NCI-H345 treated with DMSO at 0.1 percent for 48 hours (cell line): ENCODE results near the gene GRK3.

Experiments
- DNase-seq: peaks from one replicate; lab custom pipeline; 2025; ENCODE audit not compliant: unreplicated experiment; lab: John Stamatoyannopoulos, UW

The GRK3 gene

DNA sequence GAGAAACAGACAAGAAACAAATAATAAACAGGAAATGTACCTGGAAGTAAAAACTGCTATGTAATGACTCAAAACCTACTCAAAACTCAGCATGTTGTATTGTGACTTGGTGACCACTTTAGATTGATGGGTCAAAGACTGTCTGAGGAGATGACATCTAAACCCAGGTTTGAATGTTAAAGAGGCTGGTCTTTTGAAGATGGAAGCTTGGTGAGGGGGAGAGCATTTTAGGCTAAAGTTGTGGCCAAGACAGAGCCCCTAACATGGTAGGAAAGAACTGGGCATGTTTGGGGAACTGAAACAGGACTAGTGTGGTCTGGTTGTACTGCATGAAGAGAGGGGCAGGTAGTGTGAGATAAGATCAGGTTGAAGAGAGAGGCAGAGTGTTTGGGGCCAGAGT lies 92.2 kb downstream of the GRK3 start:
- no peak for DNase-seq

DNA sequence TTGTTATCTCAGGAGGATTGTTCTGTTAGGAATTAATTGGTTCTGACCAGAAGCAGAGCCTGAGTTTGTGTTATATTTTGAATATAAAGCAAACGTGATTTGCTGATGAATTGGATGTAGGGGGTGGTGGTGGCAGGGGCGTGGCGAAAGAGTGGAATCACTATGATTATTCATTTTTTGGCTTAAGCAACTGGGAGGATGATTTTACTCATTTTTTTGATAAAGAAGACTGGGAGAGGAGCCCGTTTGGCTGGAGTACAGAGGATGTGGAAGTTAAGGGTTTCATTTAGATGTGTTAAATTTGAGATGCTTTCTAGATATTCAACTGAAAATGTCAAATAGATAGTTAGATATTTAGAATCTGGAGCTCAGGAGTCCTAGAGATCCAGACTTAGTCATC lies 94.2 kb downstream of the GRK3 start:
- DNase-seq: no peak

DNA sequence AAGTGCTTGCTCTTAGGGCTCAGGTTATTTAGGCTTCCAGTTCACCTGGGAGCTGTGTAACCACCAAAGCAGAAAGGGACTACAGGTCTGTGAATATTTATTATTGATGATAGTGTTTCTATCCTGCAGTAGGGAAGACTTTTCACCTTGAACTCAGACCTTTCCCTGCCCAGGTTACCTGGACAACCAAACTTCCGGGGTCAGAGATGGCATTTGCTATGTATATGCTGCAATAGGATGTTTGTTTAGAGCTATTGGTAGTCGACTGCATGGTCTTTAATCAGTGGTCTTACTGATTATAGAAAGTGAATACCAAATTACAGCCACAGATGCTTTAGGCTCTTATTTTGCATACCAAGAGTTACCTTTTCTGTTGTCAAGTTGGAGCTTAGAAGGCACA lies 94.9 kb downstream of the GRK3 start:
- no peak for DNase-seq

DNA sequence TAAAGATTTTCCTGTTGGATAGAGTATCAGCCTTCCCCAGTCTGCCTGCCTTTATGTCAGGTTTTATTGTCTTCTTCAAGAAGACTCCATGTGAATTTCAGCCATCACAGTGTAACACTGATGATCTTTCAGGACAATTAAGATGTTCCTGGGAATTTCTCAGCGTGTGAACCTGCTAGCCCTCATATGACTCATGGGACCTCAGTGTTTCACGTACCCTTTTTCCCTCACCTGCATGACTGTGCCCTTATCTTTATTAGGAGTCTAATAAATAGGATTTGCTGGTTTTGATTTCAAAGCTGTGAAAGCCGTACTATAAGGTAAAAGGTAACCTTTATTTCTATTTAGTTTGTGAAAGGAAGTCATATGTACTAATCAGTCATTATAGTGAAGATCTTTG lies 95.9 kb downstream of the GRK3 start:
- no peak for DNase-seq

DNA sequence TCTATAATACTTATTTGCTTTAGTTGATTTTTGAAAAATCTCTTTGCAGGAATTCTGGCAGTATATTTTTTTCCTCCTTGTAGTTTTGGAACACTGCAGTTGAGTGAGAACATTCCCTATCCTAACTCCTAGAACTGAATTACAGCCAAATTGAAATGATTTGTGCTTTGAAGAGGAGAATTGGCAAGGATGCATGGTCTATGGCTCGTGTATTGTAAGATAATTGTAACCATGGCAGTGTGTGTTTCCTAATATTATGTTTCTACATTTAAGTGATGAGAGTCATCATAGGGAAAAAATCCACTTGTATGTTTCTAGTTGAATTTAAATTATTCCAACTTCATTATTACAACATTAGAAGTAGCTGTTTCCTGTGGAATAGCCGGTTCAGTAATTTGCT lies 96.6 kb downstream of the GRK3 start:
- DNase-seq: no peak

DNA sequence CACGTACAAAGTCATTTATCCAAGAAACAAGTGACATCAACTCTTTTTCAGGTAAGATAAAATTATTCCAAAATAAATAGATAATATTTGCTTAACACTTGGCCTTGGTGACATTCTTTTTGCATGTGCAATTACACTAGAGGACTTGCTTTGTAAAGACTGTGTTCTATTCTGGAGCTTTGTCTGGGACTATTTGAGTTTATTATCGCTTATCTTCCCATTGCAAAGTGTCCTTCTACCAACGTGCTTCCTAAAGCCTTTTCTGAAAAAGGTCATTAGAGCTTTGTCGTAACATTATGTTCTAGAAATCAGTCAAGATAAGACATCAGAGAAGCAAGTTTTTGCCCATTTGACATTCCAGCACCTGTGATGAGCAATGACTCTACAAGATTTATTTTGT lies 99.2 kb downstream of the GRK3 start:
- no peak for DNase-seq

DNA sequence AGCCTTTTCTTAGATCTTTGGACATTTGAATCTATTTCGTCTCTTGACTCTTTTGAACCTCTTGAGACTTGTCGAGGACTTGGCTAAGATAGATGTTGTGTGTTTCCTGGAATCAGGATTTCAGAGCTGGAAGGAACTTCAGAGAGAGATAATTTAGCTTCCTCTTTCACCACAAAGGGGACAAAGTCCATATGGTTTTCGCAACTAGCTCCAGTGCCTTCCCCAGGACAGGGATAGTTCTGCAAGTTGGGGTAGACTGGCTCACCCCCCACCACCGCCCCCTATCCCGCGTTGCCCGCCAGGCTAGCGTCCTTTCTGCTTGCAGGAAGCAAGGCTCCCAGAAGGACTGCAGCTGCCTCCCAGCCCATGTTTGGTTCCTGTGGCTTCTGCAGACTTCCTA lies 101.8 kb downstream of the GRK3 start:
- no peak for DNase-seq

DNA sequence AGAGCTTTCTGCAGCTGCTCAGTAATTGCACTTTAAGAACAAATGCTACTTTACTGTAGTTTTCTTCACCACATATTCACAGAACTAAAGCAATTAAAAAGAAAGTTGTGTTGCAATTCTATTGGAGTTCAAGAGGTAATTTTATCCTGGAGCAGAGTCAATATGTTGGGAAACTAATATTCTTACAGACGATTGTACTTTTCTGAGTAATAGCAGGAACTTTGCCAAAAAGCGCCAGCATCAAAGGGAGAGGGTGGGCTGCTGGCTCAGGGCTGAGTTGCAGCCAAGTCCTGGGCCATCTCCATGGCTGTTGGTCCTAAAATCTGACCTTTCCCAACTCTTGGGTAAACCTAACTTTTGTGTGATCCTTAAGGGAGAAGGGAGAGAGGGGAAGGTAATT lies 104.0 kb downstream of the GRK3 start:
- no peak for DNase-seq

DNA sequence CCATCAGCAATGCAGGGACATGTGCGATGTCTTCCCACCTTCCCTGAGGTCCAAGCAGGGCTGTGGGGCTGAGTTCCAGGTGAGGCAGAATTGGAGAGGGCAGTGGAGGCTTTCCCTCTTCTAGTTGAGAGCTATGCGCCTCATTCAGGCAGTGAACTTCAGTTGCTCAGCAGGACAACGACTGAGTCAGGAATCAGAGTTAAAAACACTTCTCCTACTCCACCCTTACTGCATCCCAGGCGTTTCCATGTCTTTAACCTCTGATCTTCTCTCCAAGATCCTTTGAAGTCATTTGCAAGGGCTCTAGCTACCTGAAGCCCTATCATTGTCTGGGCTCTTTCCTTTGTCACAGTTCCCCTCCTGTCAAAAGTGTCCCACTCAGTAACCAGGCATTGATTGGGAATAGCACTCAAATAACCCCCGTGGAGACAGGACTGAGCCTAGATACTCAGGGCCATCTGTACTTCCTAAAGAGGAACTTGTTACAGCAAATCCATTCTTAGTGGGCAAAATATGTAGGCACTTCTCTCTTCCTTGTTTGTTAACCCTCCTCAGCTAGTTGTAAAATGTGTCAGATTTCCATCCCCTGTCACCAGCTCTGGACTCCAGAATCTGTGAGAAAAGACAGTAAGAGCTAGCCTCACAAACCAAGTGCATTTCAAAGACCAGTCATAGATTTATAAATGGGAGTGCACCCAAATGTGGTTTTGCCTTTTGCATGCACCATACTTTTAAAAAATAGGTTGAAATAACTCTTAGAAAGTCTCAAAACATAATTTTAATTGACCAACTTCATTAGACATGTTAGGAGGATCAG lies 105.0 kb downstream of the GRK3 start:
- no peak for DNase-seq

DNA sequence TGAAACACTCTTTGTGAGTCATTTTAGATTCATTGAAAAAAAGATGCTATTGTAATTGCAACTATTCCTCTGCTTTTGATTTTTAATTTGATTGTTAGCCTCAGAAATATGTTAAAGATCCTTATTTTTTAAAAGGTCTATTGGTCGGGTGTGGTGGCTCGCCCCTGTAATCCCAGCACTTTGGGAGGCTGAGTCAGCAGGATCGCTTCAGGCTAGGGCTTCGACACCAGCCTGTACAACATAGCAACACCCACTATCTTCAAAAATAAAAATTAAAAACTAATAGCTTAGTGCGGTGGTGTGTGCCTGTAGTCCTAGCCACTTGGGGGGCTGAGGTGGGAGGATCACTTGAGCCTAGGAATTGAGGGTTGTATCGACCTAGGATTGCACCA lies 105.6 kb downstream of the GRK3 start:
- DNase-seq: no peak

DNA sequence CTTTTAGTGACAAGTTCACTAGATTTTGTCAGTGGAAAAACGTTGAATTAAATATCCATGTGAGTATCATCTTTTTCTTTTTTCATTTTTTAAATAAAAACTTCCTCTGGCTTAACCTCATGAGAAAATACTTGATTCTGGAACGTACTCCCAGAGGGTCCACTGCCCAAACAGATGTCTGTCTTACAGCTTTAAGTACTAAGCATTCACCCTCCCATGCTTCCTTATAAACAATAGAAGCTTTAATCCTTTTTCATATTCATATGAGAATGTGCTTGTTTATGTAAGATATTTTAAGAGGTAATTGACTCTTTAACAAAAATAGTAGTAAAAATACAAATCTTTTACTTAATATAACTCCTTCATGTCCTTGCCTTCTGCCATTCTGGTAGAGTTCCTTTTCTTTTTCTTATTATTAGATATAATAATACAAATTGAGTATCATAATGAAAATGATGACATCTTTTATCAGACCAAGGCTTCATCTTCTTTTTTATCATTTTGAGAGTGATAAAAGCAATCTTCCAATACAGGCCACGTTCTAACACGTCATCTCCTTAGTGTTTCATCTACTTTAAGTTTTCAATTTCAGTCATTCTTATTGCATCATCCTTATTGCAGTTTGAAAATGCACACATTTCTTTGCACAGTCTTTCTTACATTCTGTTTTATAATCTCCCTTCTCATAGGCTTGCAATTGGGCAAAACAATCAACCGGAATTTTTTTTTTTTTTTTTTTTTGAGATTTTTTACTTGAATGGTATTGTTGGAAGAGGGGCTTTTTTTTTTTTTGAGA lies 108.0 kb downstream of the GRK3 start:
- DNase-seq: no peak

DNA sequence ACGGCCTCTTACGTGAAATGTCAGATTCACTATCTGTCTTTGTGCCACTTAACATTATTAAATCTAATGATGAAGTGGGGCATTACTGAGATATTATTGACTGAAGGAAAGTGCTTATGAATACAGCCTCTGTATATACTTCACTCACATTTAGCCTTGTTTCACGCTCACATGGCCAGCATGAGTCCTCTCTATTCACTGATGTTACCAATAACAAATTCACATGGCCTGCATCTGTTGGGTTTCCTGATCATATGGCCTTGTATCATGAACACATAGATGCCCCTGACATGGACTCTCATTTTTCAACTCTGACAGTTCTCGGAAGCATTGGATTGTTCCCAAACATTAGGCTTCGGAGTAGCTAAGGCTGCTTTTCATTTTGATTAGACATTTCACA lies 109.2 kb downstream of the GRK3 start:
- no peak for DNase-seq

DNA sequence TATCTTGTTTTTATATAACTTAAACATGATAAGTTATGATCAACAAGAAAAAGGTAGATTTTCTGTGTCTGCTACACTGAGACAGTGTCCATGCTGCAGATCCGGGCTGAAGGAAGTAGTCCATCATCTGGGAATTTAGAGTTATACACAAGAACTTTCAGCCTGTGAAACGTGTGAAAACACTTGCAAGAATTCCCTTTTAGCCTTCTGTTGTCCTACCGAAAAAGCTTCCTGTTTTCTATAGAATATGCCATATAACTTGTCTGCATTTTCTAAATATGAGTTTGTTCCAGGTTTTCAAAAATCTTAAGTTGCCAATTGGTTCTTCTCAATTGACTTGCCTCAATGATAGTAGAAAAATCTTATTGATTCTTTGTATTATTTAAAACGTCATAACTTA lies 113.2 kb downstream of the GRK3 start:
- DNase-seq: no peak

DNA sequence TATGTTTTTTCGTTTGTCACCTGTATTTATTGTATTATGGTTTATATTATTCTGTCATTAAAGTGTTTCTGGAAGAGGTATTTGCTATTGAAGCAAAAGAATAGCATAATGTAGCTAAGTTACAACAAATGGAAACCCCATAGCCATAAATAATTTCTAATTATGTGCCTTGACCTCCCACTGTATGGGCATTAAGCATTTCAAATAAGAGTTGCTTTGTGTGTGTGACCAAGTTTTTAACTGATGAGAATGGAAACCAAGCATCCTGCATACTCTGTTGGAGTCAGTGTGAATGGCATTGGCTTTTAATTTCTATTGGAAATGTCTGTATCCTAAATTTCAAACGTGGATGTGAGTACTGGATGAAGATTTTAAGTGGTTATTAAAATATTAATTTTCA lies 115.6 kb downstream of the GRK3 start:
- no peak for DNase-seq

DNA sequence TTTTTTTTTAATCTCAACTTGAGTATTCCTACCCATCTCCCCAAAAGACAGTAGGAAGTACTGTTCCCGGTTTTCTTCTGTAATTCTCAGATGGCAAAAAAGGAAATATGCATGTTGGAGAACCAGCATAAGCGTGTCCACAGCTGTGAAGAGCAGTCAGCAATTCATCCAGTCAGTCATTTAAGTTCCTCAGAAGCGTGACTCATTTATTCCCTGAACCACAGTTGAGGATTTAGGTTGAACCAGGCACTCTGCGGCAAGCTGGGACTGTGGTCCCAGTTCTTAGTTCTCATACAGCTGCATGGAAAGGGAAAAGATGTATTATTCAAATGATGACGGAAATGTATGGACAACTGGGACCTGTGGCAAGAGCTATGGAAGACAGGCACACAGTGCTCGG lies 116.5 kb downstream of the GRK3 start:
- DNase-seq: no peak

DNA sequence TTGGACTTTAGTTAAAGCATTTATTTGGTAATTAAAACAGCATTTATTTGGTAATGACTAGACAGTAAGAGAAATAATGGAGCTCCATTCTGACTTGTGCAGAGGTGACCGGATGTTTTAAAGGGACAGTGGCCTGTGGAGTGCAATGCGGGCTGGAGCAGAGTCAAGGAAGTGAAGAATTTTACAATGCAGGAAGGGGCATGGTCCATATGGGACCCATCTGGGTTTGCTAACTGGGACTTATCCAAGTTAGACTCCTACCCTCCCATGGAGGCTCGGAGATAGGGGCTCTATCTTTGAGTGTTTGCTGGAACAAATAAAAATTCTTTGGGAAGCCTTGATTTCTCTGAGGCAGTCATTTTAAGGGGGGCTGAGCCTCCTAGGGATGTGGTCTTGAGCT lies 117.6 kb downstream of the GRK3 start:
- no peak for DNase-seq

DNA sequence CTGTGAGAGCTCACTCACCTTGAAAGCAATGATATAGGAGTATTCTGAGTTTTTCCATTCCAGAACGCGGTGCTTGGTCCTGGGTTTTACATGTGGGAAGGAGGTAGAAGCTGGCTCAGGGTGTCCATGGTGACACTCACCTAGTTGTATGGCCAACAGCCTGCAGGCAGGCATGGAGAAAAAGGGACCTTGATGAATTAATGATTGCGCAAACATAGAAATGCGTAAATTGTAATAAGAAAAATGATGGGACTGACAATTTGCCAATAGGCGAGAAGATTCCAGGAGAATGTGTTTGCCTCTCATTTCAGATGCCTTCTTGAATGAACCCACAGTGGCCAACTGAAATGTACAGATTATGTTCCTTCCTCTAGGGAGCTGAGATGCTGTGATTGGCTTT lies 124.2 kb downstream of the GRK3 start:
- no peak for DNase-seq

DNA sequence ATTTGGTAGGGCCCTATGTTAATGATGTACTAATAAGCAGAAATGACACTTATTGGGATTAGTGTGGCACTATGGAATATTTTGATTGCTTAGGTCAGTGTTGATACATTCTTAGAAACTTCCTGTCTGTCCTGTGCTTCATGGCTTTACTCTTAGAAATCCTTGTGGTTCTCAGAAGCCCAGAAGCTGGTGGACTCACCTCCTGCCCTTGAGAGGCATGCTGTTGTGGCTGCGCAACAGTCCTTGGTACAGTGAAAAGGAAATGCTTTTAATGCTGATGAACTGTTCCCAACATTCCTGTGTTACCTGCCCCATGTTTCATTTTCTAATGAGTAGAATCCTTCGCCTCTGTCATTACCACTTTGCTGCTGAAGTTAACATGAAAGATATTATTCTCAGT lies 125.2 kb downstream of the GRK3 start:
- no peak for DNase-seq

DNA sequence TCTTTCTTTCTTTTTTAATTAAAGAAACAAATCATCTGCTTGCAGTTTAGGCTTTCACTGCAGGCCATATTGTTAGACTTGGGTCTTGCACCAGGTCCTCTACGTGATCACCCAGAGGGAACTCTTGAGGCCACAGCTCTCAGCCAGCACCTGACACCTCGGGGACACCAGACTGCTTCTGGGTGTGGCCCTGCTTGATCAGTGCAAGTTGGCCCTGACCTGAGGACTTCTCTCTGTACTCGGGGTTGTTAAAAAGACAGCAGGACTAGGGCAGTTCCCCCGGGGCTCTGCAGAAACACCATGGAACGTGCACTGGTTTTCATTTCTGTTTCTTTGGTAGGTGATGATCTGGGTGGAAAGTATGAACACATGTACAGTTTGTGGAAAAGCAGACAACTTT lies 126.3 kb downstream of the GRK3 start:
- DNase-seq: no peak

DNA sequence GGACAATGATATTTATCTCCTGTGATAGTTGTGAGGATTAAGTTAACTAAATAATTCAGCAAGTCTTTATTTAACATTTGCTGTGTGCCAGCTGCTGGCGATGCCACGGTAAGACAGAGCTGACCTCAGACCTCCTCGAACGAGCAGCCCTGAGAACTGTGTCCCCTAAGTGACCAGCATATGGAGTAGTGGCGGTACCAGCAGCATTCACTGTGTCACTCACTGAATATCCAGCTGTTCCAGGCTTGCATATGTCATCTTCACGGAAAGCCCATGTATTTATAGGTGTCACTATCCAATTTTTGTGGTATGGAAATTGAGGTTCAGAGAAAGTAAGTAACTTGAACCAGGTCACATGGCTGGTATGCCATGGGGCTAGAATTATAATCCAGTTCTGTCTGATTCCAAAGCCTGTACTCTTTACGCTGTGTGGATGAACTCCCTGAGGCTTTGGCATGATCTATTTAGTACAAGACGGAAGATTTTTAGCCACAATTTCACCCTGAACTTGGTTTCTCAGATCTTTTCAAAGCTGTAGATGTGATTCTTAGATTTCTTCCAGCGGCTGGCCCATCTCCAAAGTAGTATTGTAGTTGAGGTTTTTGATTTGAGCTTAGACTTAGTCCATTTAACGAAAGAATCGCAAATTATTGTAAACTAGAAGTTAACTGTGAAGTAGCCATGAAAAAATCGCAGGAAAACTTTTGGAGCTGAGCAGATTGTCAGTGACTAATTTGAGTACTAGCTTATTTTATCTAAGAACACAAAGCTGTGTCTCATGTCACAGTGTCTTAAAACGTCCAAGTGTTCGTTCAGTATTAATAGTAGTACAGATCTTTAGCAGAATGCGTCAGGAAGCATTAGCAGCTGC lies 128.2 kb downstream of the GRK3 start:
- DNase-seq: no peak

DNA sequence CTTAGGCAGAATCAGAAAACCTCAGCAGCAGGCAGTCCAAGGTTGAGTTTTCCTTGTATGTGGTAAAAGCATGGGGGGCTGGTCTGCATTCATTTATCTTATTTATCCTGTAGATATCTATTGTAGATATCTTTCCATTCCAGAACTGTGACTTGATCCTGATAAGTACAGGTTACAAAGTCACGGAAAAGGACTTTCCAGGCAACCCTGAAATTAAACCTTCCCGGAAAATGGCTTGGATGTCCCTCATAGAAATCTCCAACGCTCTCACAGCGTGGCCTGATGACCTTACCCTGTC lies 128.7 kb downstream of the GRK3 start:
- DNase-seq: no peak
